A549 (cell line): ENCODE data around the gene SP110. TPM values are rescaled to one million over a fixed set of nuclear protein-coding genes. Genes with fewer than 3 reads are reported as not detected.

Experiments used
- ATAC-seq, 2 experiments: fragments of 200-7000 bp in 1 of 2; fragments of >200 bp in 1 of 2; cut with Nextera tagmentation in 1 of 2; cut with Tn5 transposase in 1 of 2; 3 replicates each; pipeline versions ENCODE4 v1.8.0 to v1.9.1; 2018 to 2020; ENCODE audit warnings: mild to moderate bottlenecking in 1 of 2, moderate library complexity in 1 of 2
- CTCF ChIA-PET: fragments of 300-600 bp; sonication (Branson Sonifier 250); formaldehyde crosslinking; extraction: SDS; loops from one replicate; lab custom pipeline; 2021; ENCODE audit warnings: antibody characterized with exemption, inconsistent platforms; lab: Yijun Ruan, JAX
- POLR2A ChIA-PET: fragments of 350-600 bp; formaldehyde crosslinking; extraction: SDS; loops from one replicate; lab custom pipeline; 2021; ENCODE audit warnings: antibody characterized with exemption, inconsistent platforms; lab: Yijun Ruan, JAX
- DNase-seq, 2 experiments: peaks; one replicate each; pipeline versions ENCODE4 v3.0.0 to v3.0.0-alpha.2; 2011 to 2016; ENCODE audit warnings: low read depth in 1 of 2, low spot score in 1 of 2
- FAIRE-seq: peaks from 2 replicates; lab custom pipeline; 2011; peaks lifted over from hg19 to GRCh38; lab: Jason Lieb, UNC
- H3K27ac ChIP-seq, 2 experiments: fragments of >200 bp; sonication (Bioruptor Twin); formaldehyde crosslinking; 3 replicates each; pipeline ENCODE4 v1.5.1; 2016 to 2017
- H3K4me1 ChIP-seq: fragments of >200 bp; sonication (Bioruptor Twin); formaldehyde crosslinking; 3 replicates; pipeline ENCODE4 v1.6.1; 2016
- H3K4me2 ChIP-seq: fragments of >200 bp; sonication (Bioruptor Twin); formaldehyde crosslinking; 3 replicates; pipeline ENCODE4 v1.6.1; 2016
- H3K4me3 ChIP-seq: fragments of >200 bp; sonication (Bioruptor Twin); formaldehyde crosslinking; 3 replicates; pipeline ENCODE4 v1.5.1; 2016
- H3K9me3 ChIP-seq: fragments of >200 bp; sonication (Bioruptor Twin); formaldehyde crosslinking; 3 replicates; pipeline ENCODE4 v1.6.1; 2016
- CHD4 ChIP-seq: fragments of 200-600 bp; sonication (generic); IDR thresholded peaks from 2 replicates; pipeline ENCODE4 v1.6.1; 2016; ENCODE audit warnings: antibody characterized with exemption, mild to moderate bottlenecking, borderline replicate concordance
- EP300 ChIP-seq, 2 experiments: fragments of >200 bp; sonication (Bioruptor Twin); formaldehyde crosslinking; IDR thresholded peaks; 2 replicates in 1 of 2; 3 replicates in 1 of 2; pipeline ENCODE4 v1.6.1; 2016 to 2017
- FOSL2 ChIP-seq, 2 experiments: fragments of 450-650 bp in 1 of 2; fragments of >200 bp in 1 of 2; sonication (Bioruptor Twin) in 1 of 2; formaldehyde crosslinking; IDR thresholded peaks; 2 replicates each; pipeline versions ENCODE4 v1.5.0 to v1.6.1; 2016 to 2020; ENCODE audit warnings: mild to moderate bottlenecking in 1 of 2, moderate library complexity in 1 of 2
- HES2 ChIP-seq: fragments of >200 bp; sonication (Bioruptor Twin); formaldehyde crosslinking; IDR thresholded peaks from 2 replicates; pipeline ENCODE4 v1.6.1; 2016
- MAFK ChIP-seq: fragments of 450-650 bp; IDR thresholded peaks from 2 replicates; pipeline ENCODE4 v1.6.1; 2014; ENCODE audit not compliant: partially characterized antibody
- MYC ChIP-seq: IDR thresholded peaks from 2 replicates; pipeline ENCODE4 v1.6.1; 2012; ENCODE audit warnings: mild to moderate bottlenecking, inconsistent platforms, low read length, improper control_type of control experiment, borderline replicate concordance
- NFE2L2 ChIP-seq: fragments of 150-350 bp; conservative IDR thresholded peaks from 2 replicates; pipeline ENCODE4 v1.6.1; 2014; ENCODE audit warnings: low read length
- NR3C1 ChIP-seq: fragments of >200 bp; sonication (Bioruptor Twin); formaldehyde crosslinking; IDR thresholded peaks from 3 replicates; pipeline ENCODE4 v1.6.1; 2017
- PHF8 ChIP-seq: fragments of 200-600 bp; sonication (generic); IDR thresholded peaks from 2 replicates; pipeline ENCODE4 v1.6.1; 2016; ENCODE audit warnings: low read depth, mild to moderate bottlenecking, antibody characterized with exemption, moderate library complexity, borderline replicate concordance
- RAD21 ChIP-seq, 2 experiments: fragments of >200 bp in 1 of 2; sonication (Bioruptor Twin) in 1 of 2; formaldehyde crosslinking in 1 of 2; IDR thresholded peaks in 1 of 2; conservative IDR thresholded peaks in 1 of 2; 2 replicates in 1 of 2; 3 replicates in 1 of 2; pipeline ENCODE4 v1.6.1; 2012 to 2018; ENCODE audit warnings: inconsistent platforms in 1 of 2
- REST ChIP-seq: fragments of 200-600 bp; sonication (generic); IDR thresholded peaks from 2 replicates; pipeline ENCODE4 v1.6.1; 2016; ENCODE audit warnings: antibody characterized with exemption, mild to moderate bottlenecking, moderate library complexity
- RFX5 ChIP-seq: fragments of 450-650 bp; IDR thresholded peaks from 2 replicates; pipeline ENCODE4 v1.7.1; 2014; ENCODE audit warnings: antibody characterized with exemption, mild to moderate bottlenecking, moderate library complexity
- SMC3 ChIP-seq: fragments of >200 bp; sonication (Bioruptor Twin); formaldehyde crosslinking; IDR thresholded peaks from 3 replicates; pipeline ENCODE4 v1.6.1; 2018; ENCODE audit warnings: inconsistent platforms
- ZFP36 ChIP-seq: fragments of 450-650 bp; IDR thresholded peaks from 2 replicates; pipeline ENCODE4 v1.6.1; 2014; ENCODE audit warnings: borderline replicate concordance; ENCODE audit not compliant: partially characterized antibody
- WGBS: methylation state at CpG from one replicate; pipeline ENCODE4 v1.1.6; 2017; ENCODE audit errors: missing lambda C conversion rate; 5-methylcytosine and 5-hydroxymethylcytosine counted together
- polyA plus RNA-seq, 4 experiments: library from polyadenylated mRNA; depleted of rRNA in 3 of 4; stranded (reverse); fragments of >200 nt; fragmentation: RNase III in 1 of 4; extraction: RNeasy Plus Mini Kit Qiagen cat#74134 plus additional on column Dnase treatment in 1 of 4; gene quantifications; 2 replicates in 3 of 4; 3 replicates in 1 of 4; pipeline ENCODE4 v1.2.3, GENCODE V29; 2011 to 2017
- TF ChIP-seq, protein P1 (sequence below): fragments of >200 bp; sonication (Bioruptor Twin); formaldehyde crosslinking; IDR thresholded peaks from 3 replicates; pipeline ENCODE4 v1.5.1; 2016
- TF ChIP-seq, protein P2 (sequence below): IDR thresholded peaks from 2 replicates; pipeline ENCODE4 v1.6.1; 2012; ENCODE audit warnings: low read depth, borderline replicate concordance
- TF ChIP-seq, protein P3 (sequence below): fragments of 250-450 bp; sonication (Bioruptor Pico); IDR thresholded peaks from 2 replicates; pipeline ENCODE4 v1.5.0; 2020; ENCODE audit warnings: low read depth, mild to moderate bottlenecking, moderate library complexity
- TF ChIP-seq, protein P4 (sequence below): fragments of >200 bp; sonication (Bioruptor Twin); formaldehyde crosslinking; IDR thresholded peaks from 3 replicates; pipeline ENCODE4 v1.6.1; 2016

Gene SP110
- polyA plus RNA-seq, 2 of the 4 experiments (the other 2 are of a cell fraction), result 3.6 to 4.6 TPM

- no peaks in the 10 kb centered on the region for H3K4me1 ChIP-seq
- H3K9me3 ChIP-seq, result no peaks in the 10 kb centered on the region
- POLR2A ChIA-PET, result no interaction called here
- TF ChIP-seq NR3C1 (no peak), RFX5 (no peak), RAD21 (conservative IDR thresholded peaks at IDR 0.05 in 1 of 2, IDR thresholded peaks at IDR 0.05 in 1 of 2) (peak; percentile 65 to 71), SMC3 (peak; percentile 64)
- TF ChIP-seq, protein P1, sequence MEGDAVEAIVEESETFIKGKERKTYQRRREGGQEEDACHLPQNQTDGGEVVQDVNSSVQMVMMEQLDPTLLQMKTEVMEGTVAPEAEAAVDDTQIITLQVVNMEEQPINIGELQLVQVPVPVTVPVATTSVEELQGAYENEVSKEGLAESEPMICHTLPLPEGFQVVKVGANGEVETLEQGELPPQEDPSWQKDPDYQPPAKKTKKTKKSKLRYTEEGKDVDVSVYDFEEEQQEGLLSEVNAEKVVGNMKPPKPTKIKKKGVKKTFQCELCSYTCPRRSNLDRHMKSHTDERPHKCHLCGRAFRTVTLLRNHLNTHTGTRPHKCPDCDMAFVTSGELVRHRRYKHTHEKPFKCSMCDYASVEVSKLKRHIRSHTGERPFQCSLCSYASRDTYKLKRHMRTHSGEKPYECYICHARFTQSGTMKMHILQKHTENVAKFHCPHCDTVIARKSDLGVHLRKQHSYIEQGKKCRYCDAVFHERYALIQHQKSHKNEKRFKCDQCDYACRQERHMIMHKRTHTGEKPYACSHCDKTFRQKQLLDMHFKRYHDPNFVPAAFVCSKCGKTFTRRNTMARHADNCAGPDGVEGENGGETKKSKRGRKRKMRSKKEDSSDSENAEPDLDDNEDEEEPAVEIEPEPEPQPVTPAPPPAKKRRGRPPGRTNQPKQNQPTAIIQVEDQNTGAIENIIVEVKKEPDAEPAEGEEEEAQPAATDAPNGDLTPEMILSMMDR, result peak; percentile 75
- TF ChIP-seq, all 56 proteins: peak for 3
- Histone ChIP-seq H3K4me2 (no peak overlapping the region), H3K27ac (no peak overlapping the region), H3K4me3 (no peak overlapping the region)
- DNase-seq (peak; percentile 47 to 48), FAIRE-seq (no peak), ATAC-seq (peak; percentile 48 to 88; a peak in 4 of 6 replicates)
- CTCF ChIA-PET, result interaction anchor here (0.5 to 8.8 kb wide), 36 partner anchors 8 to 737 kb away, joined by 3 to 98 read pairs (median 4); partner anchors contain the start of gene SLC16A14
- WGBS, result 36% methylated on average over 11 of the region's 11 CpGs
Measured at GRCh38 chr2:230160112-230160660, 59.6 kb downstream of the SP110 start.

- DNase-seq, result no peak
- Histone ChIP-seq H3K9me3 (no peaks in the 10 kb centered on the region), H3K27ac (no peak overlapping the region), H3K4me2 (no peak overlapping the region), H3K4me1 (no peaks in the 10 kb centered on the region), H3K4me3 (no peak overlapping the region)
- no peak for FAIRE-seq
- WGBS, result 67% methylated on average over 5 of the region's 5 CpGs
- ATAC-seq, result no peak
- TF ChIP-seq REST (no peak), CHD4 (no peak), MYC (no peak), ZFP36 (peak; percentile 94)
- TF ChIP-seq, protein P2, sequence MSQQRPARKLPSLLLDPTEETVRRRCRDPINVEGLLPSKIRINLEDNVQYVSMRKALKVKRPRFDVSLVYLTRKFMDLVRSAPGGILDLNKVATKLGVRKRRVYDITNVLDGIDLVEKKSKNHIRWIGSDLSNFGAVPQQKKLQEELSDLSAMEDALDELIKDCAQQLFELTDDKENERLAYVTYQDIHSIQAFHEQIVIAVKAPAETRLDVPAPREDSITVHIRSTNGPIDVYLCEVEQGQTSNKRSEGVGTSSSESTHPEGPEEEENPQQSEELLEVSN, result no peak
- CTCF ChIA-PET, result interaction anchor here (0.9 to 8.8 kb wide), 5 partner anchors 12 to 322 kb away, joined by 3 to 98 read pairs (median 5); partner anchors contain the start of gene SLC16A14
- POLR2A ChIA-PET, result no interaction called here
Measured at GRCh38 chr2:230158468-230158867, 61.3 kb downstream of the SP110 start.

DNA sequence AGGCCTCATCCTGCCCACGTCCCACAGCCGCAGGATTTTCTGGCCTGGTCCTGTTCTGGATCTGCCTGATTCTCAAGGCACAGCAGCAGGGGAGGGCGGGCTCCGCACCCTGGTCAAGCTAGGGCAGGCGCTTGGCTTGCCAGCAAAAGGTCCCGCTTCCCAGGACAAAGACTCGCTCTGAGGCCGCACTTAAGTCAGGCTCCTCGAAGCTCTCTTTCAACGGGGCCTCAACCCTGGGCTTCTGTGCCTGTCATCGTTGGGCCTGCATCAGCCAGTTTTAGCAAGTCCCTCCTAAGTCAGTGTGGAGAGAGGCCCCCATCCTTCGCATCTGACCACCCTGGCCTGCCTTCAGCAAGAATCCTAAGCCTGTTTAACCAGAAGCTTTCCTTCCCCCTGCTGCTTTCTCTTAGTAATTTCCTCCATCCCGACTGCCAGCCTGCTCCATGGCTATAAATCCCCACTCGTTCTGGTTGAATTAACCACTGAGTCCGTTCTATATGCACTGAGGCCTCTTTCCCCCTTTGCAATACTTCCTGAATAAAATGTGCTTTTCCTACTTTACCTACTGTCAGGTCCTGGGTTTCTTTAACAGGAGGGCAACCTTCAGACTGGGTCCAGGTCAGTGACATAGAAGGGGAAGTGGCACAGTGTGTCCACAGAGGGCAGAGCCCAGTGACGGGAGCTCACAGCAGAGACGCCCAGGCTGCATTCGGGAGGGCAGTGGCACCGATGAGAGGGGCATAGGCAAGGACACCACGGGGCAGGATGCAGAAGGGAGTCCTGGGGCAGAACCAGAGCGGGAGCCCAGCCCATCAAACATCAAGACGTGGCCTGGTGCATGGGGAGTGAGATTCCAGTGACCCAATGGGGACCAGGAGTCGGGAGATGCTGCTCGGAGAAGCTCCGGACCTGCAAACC lies 62.7 kb downstream of the SP110 start:
- H3K9me3 ChIP-seq, result no peaks in the 10 kb centered on the region
- DNase-seq, result no peak
- no peak for ATAC-seq
- no peaks in the 10 kb centered on the region for H3K4me1 ChIP-seq
- CTCF ChIA-PET, result interaction anchor here (1.9 to 8.8 kb wide), 3 partner anchors 13 to 150 kb away, joined by 5 to 98 read pairs (median 54); partner anchors contain the start of gene SLC16A14
- H3K4me2 ChIP-seq, result no peak overlapping the region
- 62% methylated on average over 22 of the region's 25 CpGs for WGBS
- POLR2A ChIA-PET, result no interaction called here
- no peak for FAIRE-seq
- no peak overlapping the region for H3K27ac ChIP-seq
- H3K4me3 ChIP-seq, result no peak overlapping the region
- TF ChIP-seq PHF8 (no peak), MAFK (no peak), EP300 (IDR thresholded peaks at IDR 0.05) (no peak), NFE2L2 (no peak), FOSL2 (IDR thresholded peaks at IDR 0.05) (no peak), FOSL2 (CRISPR knock-in tag; IDR thresholded peaks at IDR 0.05) (no peak), HES2 (no peak)
- TF ChIP-seq, protein P3, sequence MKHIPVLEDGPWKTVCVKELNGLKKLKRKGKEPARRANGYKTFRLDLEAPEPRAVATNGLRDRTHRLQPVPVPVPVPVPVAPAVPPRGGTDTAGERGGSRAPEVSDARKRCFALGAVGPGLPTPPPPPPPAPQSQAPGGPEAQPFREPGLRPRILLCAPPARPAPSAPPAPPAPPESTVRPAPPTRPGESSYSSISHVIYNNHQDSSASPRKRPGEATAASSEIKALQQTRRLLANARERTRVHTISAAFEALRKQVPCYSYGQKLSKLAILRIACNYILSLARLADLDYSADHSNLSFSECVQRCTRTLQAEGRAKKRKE (CRISPR knock-in tag), result no peak
- TF ChIP-seq, protein P1, result no peak
- TF ChIP-seq, protein P4, sequence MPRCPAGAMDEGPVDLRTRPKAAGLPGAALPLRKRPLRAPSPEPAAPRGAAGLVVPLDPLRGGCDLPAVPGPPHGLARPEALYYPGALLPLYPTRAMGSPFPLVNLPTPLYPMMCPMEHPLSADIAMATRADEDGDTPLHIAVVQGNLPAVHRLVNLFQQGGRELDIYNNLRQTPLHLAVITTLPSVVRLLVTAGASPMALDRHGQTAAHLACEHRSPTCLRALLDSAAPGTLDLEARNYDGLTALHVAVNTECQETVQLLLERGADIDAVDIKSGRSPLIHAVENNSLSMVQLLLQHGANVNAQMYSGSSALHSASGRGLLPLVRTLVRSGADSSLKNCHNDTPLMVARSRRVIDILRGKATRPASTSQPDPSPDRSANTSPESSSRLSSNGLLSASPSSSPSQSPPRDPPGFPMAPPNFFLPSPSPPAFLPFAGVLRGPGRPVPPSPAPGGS, result no peak
